Natural killer cell (primary cell): ENCODE measurements around the gene UAP1L1. TPM values are rescaled to one million over a fixed set of nuclear protein-coding genes. Genes with fewer than 3 reads are reported as not detected.

Source experiments
- ATAC-seq, 3 donors: fragments of 150-1000 bp in 2 of 3; fragments of 200-7000 bp in 1 of 3; cut with Tn5 transposase; 1 replicate in 1 of 3; 2 replicates in 2 of 3; pipeline ENCODE4 v1.10.0; 2021; ENCODE audit warnings: mild to moderate bottlenecking in 2 of 3, moderate library complexity in 2 of 3
- DNase-seq, 2 donors: peaks; one replicate each; pipeline versions ENCODE4 v3.0.0 to v3.0.0-alpha.2; 2013 to 2021; ENCODE audit warnings: mixed read lengths in 1 of 2
- H3K27ac ChIP-seq: one replicate; pipeline ENCODE4 v1.5.1; 2013; ENCODE audit warnings: mild to moderate bottlenecking, low read length
- H3K27me3 ChIP-seq: one replicate; pipeline ENCODE4 v1.6.1; 2013; ENCODE audit warnings: low read length; ENCODE audit not compliant: control insufficient read depth, insufficient read depth
- H3K36me3 ChIP-seq: one replicate; pipeline ENCODE4 v1.6.1; 2013; ENCODE audit warnings: low read length; ENCODE audit not compliant: control insufficient read depth, insufficient read depth
- H3K4me1 ChIP-seq: one replicate; pipeline ENCODE4 v1.6.1; 2013; ENCODE audit warnings: low read length; ENCODE audit not compliant: control insufficient read depth, insufficient read depth
- H3K4me3 ChIP-seq: one replicate; pipeline ENCODE4 v1.5.1; 2013; ENCODE audit warnings: low read length
- H3K9me3 ChIP-seq: one replicate; pipeline ENCODE4 v1.6.1; 2013; ENCODE audit warnings: low read length; ENCODE audit not compliant: control insufficient read depth, insufficient read depth
- H3K27ac Mint-ChIP-seq, 2 donors: one replicate each; pipeline ENCODE4 v1.8.0; 2022; ENCODE audit warnings: mild to moderate bottlenecking in 2 of 2, mixed read lengths in 2 of 2, moderate library complexity in 1 of 2
- H3K27me3 Mint-ChIP-seq, 2 donors: one replicate each; pipeline ENCODE4 v1.8.0; 2022; ENCODE audit warnings: low read depth in 2 of 2, mixed read lengths in 2 of 2
- H3K36me3 Mint-ChIP-seq: one replicate; pipeline ENCODE4 v1.8.0; 2022; ENCODE audit warnings: mixed read lengths
- H3K4me1 Mint-ChIP-seq, 2 donors: one replicate each; pipeline ENCODE4 v1.8.0; 2022; ENCODE audit warnings: mixed read lengths in 2 of 2
- H3K4me3 Mint-ChIP-seq: one replicate; pipeline ENCODE4 v1.8.0; 2022; ENCODE audit warnings: mild to moderate bottlenecking, moderate library complexity, mixed read lengths
- H3K9me3 Mint-ChIP-seq, 2 donors: one replicate each; pipeline ENCODE4 v1.8.0; 2022; ENCODE audit warnings: mixed read lengths in 2 of 2
- whole genome bisulfite sequencing: methylation state at CpG from one replicate; pipeline ENCODE4 v1.1.7; 2013; ENCODE audit warnings: missing lambda C conversion rate; ENCODE audit not compliant: insufficient coverage; 5-methylcytosine and 5-hydroxymethylcytosine counted together
- intact Hi-C: fragments of 100-400 bp; cut with micrococcal nuclease; formaldehyde crosslinking; loops from one replicate; pipeline ENCODE4 v1.14.2; 2022
- total RNA-seq, 4 donors: library from RNA; stranded (reverse); fragments of 120-200 nt in 1 of 4; gene quantifications; one replicate each; pipeline versions ENCODE4 v1.2.3 to v1.2.4, GENCODE V29; 2013 to 2022
- TF ChIP-seq, protein P1 (sequence below): fragments of 200-600 bp; IDR thresholded peaks from one replicate; pipeline ENCODE4 v1.8.0; 2022; ENCODE audit warnings: antibody characterized with exemption

UAP1L1 gene
- total RNA-seq, 3 donors from 2014 or later (not counting 1 experiment from before 2014, with no cell fraction given): 10.5 to 25.8 (median 19.3) TPM

DNA sequence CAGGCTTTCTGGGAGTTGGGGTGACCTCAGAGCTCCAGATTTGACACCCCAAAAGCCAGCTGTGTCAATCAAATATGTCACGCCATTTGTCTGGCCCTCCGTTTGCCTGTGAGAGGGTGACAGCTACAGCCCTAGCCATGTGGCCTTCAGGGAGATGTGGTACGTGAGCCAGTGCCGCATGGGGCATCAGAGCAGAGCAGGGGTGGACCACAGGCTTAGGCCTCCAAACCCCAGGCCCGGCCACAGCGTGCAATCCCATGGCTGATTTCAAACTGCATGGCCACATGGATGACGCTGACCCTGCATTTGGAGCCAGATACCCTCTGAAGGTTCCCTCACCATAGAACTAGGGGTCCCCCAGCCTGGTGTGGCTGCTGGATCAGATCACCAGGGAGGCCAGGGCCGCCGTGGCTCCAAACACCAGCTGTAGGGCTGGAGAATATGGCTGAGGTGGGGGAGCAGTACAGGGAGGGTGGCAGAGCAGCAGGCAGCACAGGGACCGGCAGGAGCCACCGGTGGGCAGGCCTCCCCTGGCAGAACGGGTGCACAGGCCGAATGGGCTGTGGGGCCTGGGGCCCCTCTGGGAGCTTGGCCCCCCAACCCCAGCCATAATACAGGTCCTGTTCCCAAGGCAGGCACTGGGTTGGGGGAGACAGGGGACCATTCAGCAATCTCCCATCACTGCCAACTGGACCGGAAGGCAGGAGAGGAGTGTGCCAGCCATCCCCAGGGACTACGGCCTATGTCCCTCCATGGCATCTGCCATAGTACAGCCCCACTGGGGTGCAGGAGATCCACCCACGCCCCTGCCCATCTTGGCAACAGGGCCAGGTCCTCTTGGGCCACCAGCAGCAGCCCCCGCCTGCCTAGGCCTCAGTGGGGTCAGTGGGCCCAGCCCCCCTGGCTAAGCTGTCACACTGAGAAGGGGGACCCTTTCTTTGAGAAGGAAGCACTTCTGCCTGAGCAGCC, 8.5 kb upstream of the UAP1L1 start:
- H3K4me3 Mint-ChIP-seq: peak overlapping the region; percentile 37
- no peaks in the 10 kb centered on the region for H3K27me3 Mint-ChIP-seq
- peaks cover 8 to 29% of the 10 kb centered on the region in 2 donors for H3K4me1 Mint-ChIP-seq
- H3K27ac Mint-ChIP-seq: no peak overlapping the region
- ATAC-seq (no peak), DNase-seq (no peak)
- H3K27me3 ChIP-seq: no peaks in the 10 kb centered on the region
- WGBS: 97% methylated on average over 17 of the region's 17 CpGs
- H3K36me3 ChIP-seq: no peaks in the 10 kb centered on the region
- no peaks in the 10 kb centered on the region for H3K36me3 Mint-ChIP-seq
- intact Hi-C loops: no loop called here
- H3K4me1 ChIP-seq: peaks cover 29% of the 10 kb centered on the region
- H3K4me3 ChIP-seq: no peak overlapping the region
- TF ChIP-seq, protein P1, sequence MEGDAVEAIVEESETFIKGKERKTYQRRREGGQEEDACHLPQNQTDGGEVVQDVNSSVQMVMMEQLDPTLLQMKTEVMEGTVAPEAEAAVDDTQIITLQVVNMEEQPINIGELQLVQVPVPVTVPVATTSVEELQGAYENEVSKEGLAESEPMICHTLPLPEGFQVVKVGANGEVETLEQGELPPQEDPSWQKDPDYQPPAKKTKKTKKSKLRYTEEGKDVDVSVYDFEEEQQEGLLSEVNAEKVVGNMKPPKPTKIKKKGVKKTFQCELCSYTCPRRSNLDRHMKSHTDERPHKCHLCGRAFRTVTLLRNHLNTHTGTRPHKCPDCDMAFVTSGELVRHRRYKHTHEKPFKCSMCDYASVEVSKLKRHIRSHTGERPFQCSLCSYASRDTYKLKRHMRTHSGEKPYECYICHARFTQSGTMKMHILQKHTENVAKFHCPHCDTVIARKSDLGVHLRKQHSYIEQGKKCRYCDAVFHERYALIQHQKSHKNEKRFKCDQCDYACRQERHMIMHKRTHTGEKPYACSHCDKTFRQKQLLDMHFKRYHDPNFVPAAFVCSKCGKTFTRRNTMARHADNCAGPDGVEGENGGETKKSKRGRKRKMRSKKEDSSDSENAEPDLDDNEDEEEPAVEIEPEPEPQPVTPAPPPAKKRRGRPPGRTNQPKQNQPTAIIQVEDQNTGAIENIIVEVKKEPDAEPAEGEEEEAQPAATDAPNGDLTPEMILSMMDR: no peak
- H3K9me3 Mint-ChIP-seq: no peaks in the 10 kb centered on the region
- H3K27ac ChIP-seq: no peak overlapping the region
- no peaks in the 10 kb centered on the region for H3K9me3 ChIP-seq

DNA sequence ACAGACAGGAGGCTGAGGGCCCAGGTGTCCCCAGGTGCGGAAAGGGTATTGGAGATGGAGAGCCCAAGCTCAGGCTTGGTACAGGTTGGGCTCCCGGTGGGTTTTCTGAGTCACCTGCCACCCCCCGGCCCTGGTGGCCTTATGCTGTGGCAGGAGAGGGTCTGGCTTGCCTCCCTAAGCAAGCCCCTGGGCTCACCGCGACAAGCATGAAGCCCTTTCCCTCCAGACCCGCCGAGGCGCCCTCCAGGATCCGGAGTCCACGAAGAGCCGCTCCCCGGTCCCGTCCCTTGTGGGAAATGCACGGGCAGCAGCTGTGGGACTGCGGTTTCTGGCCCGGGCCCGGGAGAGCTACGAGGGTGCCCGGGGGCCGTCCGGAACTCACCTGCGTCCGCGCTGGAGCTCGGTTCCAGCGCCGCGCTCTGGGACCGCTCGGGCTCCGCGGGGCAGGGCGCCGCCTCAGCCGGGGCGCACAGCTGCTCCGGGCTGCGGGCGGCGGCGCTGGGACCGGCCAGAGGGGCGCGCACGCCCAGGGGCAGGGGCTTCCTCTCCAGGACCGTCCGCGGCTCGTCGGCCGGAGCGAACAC, 7.7 kb upstream of the UAP1L1 start:
- no peaks in the 10 kb centered on the region for H3K36me3 ChIP-seq
- H3K27ac ChIP-seq: no peak overlapping the region
- no peaks in the 10 kb centered on the region for H3K36me3 Mint-ChIP-seq
- no peaks in the 10 kb centered on the region for H3K27me3 ChIP-seq
- no peak for DNase-seq
- H3K4me1 ChIP-seq: peaks cover 25% of the 10 kb centered on the region
- peak overlapping the region; percentile 37 for H3K4me3 Mint-ChIP-seq
- H3K9me3 ChIP-seq: no peaks in the 10 kb centered on the region
- no peaks in the 10 kb centered on the region for H3K9me3 Mint-ChIP-seq
- TF ChIP-seq, protein P1: no peak
- H3K27ac Mint-ChIP-seq: no peak overlapping the region
- H3K4me3 ChIP-seq: no peak overlapping the region
- 6% methylated on average over 52 of the region's 52 CpGs for WGBS
- intact Hi-C loops: no loop called here
- no peak for ATAC-seq
- no peaks in the 10 kb centered on the region for H3K27me3 Mint-ChIP-seq
- H3K4me1 Mint-ChIP-seq: peaks cover 4 to 26% of the 10 kb centered on the region in 2 donors

DNA sequence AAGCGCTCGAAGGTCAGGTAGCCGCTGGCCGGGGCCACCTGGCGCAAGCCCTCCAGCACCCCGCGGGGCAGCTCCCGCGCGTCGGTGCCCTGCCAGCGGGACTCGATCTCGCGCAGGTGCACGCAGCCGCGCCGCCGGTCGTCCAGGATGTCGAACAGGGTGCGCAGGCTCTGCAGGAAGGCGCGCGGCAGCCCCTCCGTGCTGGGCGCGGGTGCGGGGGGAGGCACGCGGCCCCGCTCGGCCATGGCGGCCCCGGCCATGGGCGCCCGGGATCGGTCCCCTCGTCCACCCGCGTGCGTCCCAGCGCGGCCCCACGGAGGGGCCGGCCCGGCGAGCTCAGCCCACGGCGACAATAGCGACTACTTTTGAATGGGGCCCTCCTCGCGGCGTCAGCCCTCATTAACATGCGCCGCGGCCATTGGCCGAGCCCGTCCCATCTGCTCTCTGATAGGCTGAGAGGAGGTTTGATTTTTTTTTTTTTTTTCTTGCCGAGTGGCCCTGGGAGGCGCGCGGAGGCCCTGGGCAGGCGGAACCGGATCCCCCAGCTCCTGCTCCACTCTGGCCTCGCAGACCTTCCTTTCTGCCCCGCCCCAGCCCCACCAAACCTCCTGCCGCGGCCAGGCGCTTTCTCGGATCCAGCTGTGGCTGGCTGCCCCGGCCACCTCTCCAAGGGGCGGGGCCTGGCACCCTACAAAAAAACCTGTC, 7.0 kb upstream of the UAP1L1 start, which contains the start of gene SAPCD2:
TSS of gene SAPCD2 (minus strand) at position 357 of the 705 bp plus-strand sequence. CDS start at position 260, 97 bp downstream.
- intact Hi-C loops: no loop called here

More for the DNA sequence above, 7.0 kb upstream of the UAP1L1 start, which contains the start of gene SAPCD2:
- H3K36me3 ChIP-seq: no peaks in the 10 kb centered on the region
- Mint-ChIP-seq H3K27me3 (no peaks in the 10 kb centered on the region), H3K36me3 (no peaks in the 10 kb centered on the region), H3K4me1 (peaks cover 4 to 26% of the 10 kb centered on the region in 2 donors), H3K27ac (peak within 1 kb of the TSS; percentile 64 to 81), H3K9me3 (no peaks in the 10 kb centered on the region), H3K4me3 (peak within 1 kb of the TSS; percentile 82)
- no peaks in the 10 kb centered on the region for H3K27me3 ChIP-seq
- ATAC-seq (peak; percentile 88 to 95 (median 91)), DNase-seq (peak; percentile 84 to 93)
- peak within 1 kb of the TSS; percentile 35 for H3K4me3 ChIP-seq
- H3K4me1 ChIP-seq: peaks cover 25% of the 10 kb centered on the region
- H3K27ac ChIP-seq: peak within 1 kb of the TSS; percentile 59
- under 1% methylated on average over 72 of the region's 74 CpGs for WGBS
- TF ChIP-seq, protein P1: peak; percentile 3
- no peaks in the 10 kb centered on the region for H3K9me3 ChIP-seq
